ENCODE measurements around the gene RNF13. TPM values are rescaled to one million over a fixed set of nuclear protein-coding genes. Genes with fewer than 3 reads are reported as not detected.
"Not testable (repeated sequence)": the region's sequence is repeated elsewhere in the genome, so short reads cannot be mapped to it uniquely, and the experiment has no call there.

RNF13 gene
- total and polyA plus RNA-seq, 9 donors, result 29.3 to 43.7 (median 33.5) TPM

- WGBS (ENCODE audit: insufficient coverage), result 100% methylated on average over 1 of the region's 5 CpGs
- H3K27me3 ChIP-seq (ENCODE audit: control insufficient read depth, insufficient read depth, low read length); H3K27ac ChIP-seq (ENCODE audit: low read length); H3K9me3 ChIP-seq (replicated peaks; ENCODE audit: control insufficient read depth, low read depth, low read length); H3K4me3 ChIP-seq (ENCODE audit: low read length); H3K36me3 ChIP-seq (ENCODE audit: control insufficient read depth, insufficient read depth, low read length); H3K4me1 ChIP-seq (ENCODE audit: control insufficient read depth, insufficient read depth, low read length); DNase-seq: not testable (repeated sequence)
Measured at GRCh38 chr3:149883860-149884259, 70.8 kb downstream of the RNF13 start.

GRCh38 chr3:149884848-149885247, 71.8 kb downstream of the RNF13 start:
- H3K36me3 ChIP-seq (ENCODE audit: control insufficient read depth, insufficient read depth, low read length); H3K4me1 ChIP-seq (ENCODE audit: control insufficient read depth, insufficient read depth, low read length); H3K9me3 ChIP-seq (replicated peaks; ENCODE audit: control insufficient read depth, low read depth, low read length); DNase-seq; H3K27me3 ChIP-seq (ENCODE audit: control insufficient read depth, insufficient read depth, low read length); H3K4me3 ChIP-seq (ENCODE audit: low read length); H3K27ac ChIP-seq (ENCODE audit: low read length): not testable (repeated sequence)

- H3K4me1 ChIP-seq (ENCODE audit: control insufficient read depth, insufficient read depth, low read length), result no peaks in the 10 kb centered on the region
- H3K27me3 ChIP-seq (ENCODE audit: control insufficient read depth, insufficient read depth, low read length), result no peaks in the 10 kb centered on the region
- H3K36me3 ChIP-seq (ENCODE audit: control insufficient read depth, insufficient read depth, low read length), result no peaks in the 10 kb centered on the region
- H3K4me3 ChIP-seq (ENCODE audit: low read length), result no peak overlapping the region
- H3K9me3 ChIP-seq (replicated peaks; ENCODE audit: control insufficient read depth, low read depth, low read length), result peaks cover 3% of the 10 kb centered on the region
- DNase-seq, result no peak
- WGBS (ENCODE audit: insufficient coverage), result 93% methylated on average over 7 of the region's 9 CpGs
- H3K27ac ChIP-seq (ENCODE audit: low read length), result no peak overlapping the region
Measured at GRCh38 chr3:149886957-149887356, 73.9 kb downstream of the RNF13 start.

GRCh38 chr3:149891621-149892020, 78.6 kb downstream of the RNF13 start:
- Histone ChIP-seq H3K36me3 (ENCODE audit: control insufficient read depth, insufficient read depth, low read length) (no peaks in the 10 kb centered on the region), H3K27ac (ENCODE audit: low read length) (no peak overlapping the region), H3K9me3 (replicated peaks; ENCODE audit: control insufficient read depth, low read depth, low read length) (no peaks in the 10 kb centered on the region), H3K4me1 (ENCODE audit: control insufficient read depth, insufficient read depth, low read length) (no peaks in the 10 kb centered on the region), H3K27me3 (ENCODE audit: control insufficient read depth, insufficient read depth, low read length) (no peaks in the 10 kb centered on the region), H3K4me3 (ENCODE audit: low read length) (no peak overlapping the region)
- no peak for DNase-seq

GRCh38 chr3:149892371-149892770, 79.4 kb downstream of the RNF13 start:
- Histone ChIP-seq H3K27me3 (ENCODE audit: control insufficient read depth, insufficient read depth, low read length) (no peaks in the 10 kb centered on the region), H3K36me3 (ENCODE audit: control insufficient read depth, insufficient read depth, low read length) (no peaks in the 10 kb centered on the region), H3K9me3 (replicated peaks; ENCODE audit: control insufficient read depth, low read depth, low read length) (no peaks in the 10 kb centered on the region), H3K27ac (ENCODE audit: low read length) (no peak overlapping the region), H3K4me3 (ENCODE audit: low read length) (no peak overlapping the region), H3K4me1 (ENCODE audit: control insufficient read depth, insufficient read depth, low read length) (no peaks in the 10 kb centered on the region)
- WGBS (ENCODE audit: insufficient coverage), result 91% methylated on average over 7 of the region's 10 CpGs
- DNase-seq, result no peak

- Histone ChIP-seq H3K36me3 (ENCODE audit: control insufficient read depth, insufficient read depth, low read length) (no peaks in the 10 kb centered on the region), H3K27ac (ENCODE audit: low read length) (no peak overlapping the region), H3K4me3 (ENCODE audit: low read length) (no peak overlapping the region), H3K9me3 (replicated peaks; ENCODE audit: control insufficient read depth, low read depth, low read length) (no peaks in the 10 kb centered on the region), H3K27me3 (ENCODE audit: control insufficient read depth, insufficient read depth, low read length) (no peaks in the 10 kb centered on the region), H3K4me1 (ENCODE audit: control insufficient read depth, insufficient read depth, low read length) (peaks cover 2% of the 10 kb centered on the region)
- DNase-seq, result no peak
Measured at GRCh38 chr3:149894205-149894604, 81.2 kb downstream of the RNF13 start.

- no peak for DNase-seq
- 63% methylated on average over 1 of the region's 1 CpG for WGBS (ENCODE audit: insufficient coverage)
- Histone ChIP-seq H3K9me3 (replicated peaks; ENCODE audit: control insufficient read depth, low read depth, low read length) (no peaks in the 10 kb centered on the region), H3K4me1 (ENCODE audit: control insufficient read depth, insufficient read depth, low read length) (peaks cover 2% of the 10 kb centered on the region), H3K27me3 (ENCODE audit: control insufficient read depth, insufficient read depth, low read length) (no peaks in the 10 kb centered on the region), H3K4me3 (ENCODE audit: low read length) (no peak overlapping the region), H3K36me3 (ENCODE audit: control insufficient read depth, insufficient read depth, low read length) (no peaks in the 10 kb centered on the region), H3K27ac (ENCODE audit: low read length) (no peak overlapping the region)
Measured at GRCh38 chr3:149895339-149895738, 82.3 kb downstream of the RNF13 start.

GRCh38 chr3:149895769-149896168, 82.8 kb downstream of the RNF13 start:
- H3K9me3 ChIP-seq (replicated peaks; ENCODE audit: control insufficient read depth, low read depth, low read length), result no peaks in the 10 kb centered on the region
- WGBS (ENCODE audit: insufficient coverage), result no CpG with 5 or more reads among the region's 2 CpGs
- no peaks in the 10 kb centered on the region for H3K36me3 ChIP-seq (ENCODE audit: control insufficient read depth, insufficient read depth, low read length)
- no peak overlapping the region for H3K27ac ChIP-seq (ENCODE audit: low read length)
- H3K4me1 ChIP-seq (ENCODE audit: control insufficient read depth, insufficient read depth, low read length), result peaks cover 2% of the 10 kb centered on the region
- H3K4me3 ChIP-seq (ENCODE audit: low read length), result no peak overlapping the region
- DNase-seq, result no peak
- H3K27me3 ChIP-seq (ENCODE audit: control insufficient read depth, insufficient read depth, low read length), result no peaks in the 10 kb centered on the region

GRCh38 chr3:149898771-149899170, 85.8 kb downstream of the RNF13 start:
- peak overlapping the region; percentile 77 for H3K27ac ChIP-seq (ENCODE audit: low read length)
- no peaks in the 10 kb centered on the region for H3K27me3 ChIP-seq (ENCODE audit: control insufficient read depth, insufficient read depth, low read length)
- no peak overlapping the region for H3K4me3 ChIP-seq (ENCODE audit: low read length)
- WGBS (ENCODE audit: insufficient coverage), result 86% methylated on average over 1 of the region's 2 CpGs
- no peaks in the 10 kb centered on the region for H3K36me3 ChIP-seq (ENCODE audit: control insufficient read depth, insufficient read depth, low read length)
- H3K4me1 ChIP-seq (ENCODE audit: control insufficient read depth, insufficient read depth, low read length), result peaks cover 2% of the 10 kb centered on the region
- peak; percentile 76 for DNase-seq
- H3K9me3 ChIP-seq (replicated peaks; ENCODE audit: control insufficient read depth, low read depth, low read length), result no peaks in the 10 kb centered on the region

- Histone ChIP-seq H3K4me3 (ENCODE audit: low read length) (no peak overlapping the region), H3K36me3 (ENCODE audit: control insufficient read depth, insufficient read depth, low read length) (no peaks in the 10 kb centered on the region), H3K27ac (ENCODE audit: low read length) (no peak overlapping the region), H3K4me1 (ENCODE audit: control insufficient read depth, insufficient read depth, low read length) (peaks cover 2% of the 10 kb centered on the region), H3K9me3 (replicated peaks; ENCODE audit: control insufficient read depth, low read depth, low read length) (no peaks in the 10 kb centered on the region), H3K27me3 (ENCODE audit: control insufficient read depth, insufficient read depth, low read length) (no peaks in the 10 kb centered on the region)
- no peak for DNase-seq
Measured at GRCh38 chr3:149900322-149900721, 87.3 kb downstream of the RNF13 start.

GRCh38 chr3:149901770-149902169, 88.8 kb downstream of the RNF13 start:
- no peak for DNase-seq
- Histone ChIP-seq H3K27me3 (ENCODE audit: control insufficient read depth, insufficient read depth, low read length) (no peaks in the 10 kb centered on the region), H3K36me3 (ENCODE audit: control insufficient read depth, insufficient read depth, low read length) (no peaks in the 10 kb centered on the region), H3K4me1 (ENCODE audit: control insufficient read depth, insufficient read depth, low read length) (peaks cover 2% of the 10 kb centered on the region), H3K4me3 (ENCODE audit: low read length) (no peak overlapping the region), H3K9me3 (replicated peaks; ENCODE audit: control insufficient read depth, low read depth, low read length) (no peaks in the 10 kb centered on the region), H3K27ac (ENCODE audit: low read length) (no peak overlapping the region)

All from muscle of leg (tissue), 11 donors.